SU-DHL-6 (cell line): ENCODE data around the gene SORCS2.

Source experiments
- H2AFZ ChIP-seq: fragments of 200-600 bp; sonication (generic); 2 replicates; pipeline ENCODE4 v1.6.1; 2014; ENCODE audit warnings: low read depth, mild to moderate bottlenecking, moderate library complexity, mixed read lengths, antibody characterized with exemption, low read length; ENCODE audit not compliant: severe bottlenecking
- H3F3A ChIP-seq: fragments of 200-600 bp; shearing (Covaris generic); 2 replicates; pipeline ENCODE4 v1.6.0; 2016; ENCODE audit warnings: antibody characterized with exemption, mild to moderate bottlenecking; ENCODE audit not compliant: insufficient read depth
- H3K27ac ChIP-seq: fragments of 200-600 bp; sonication (generic); 2 replicates; pipeline ENCODE4 v1.5.1; 2016; ENCODE audit warnings: low read depth, mild to moderate bottlenecking, low read length, moderate library complexity, mixed read lengths
- H3K27me3 ChIP-seq: fragments of 200-600 bp; sonication (generic), shearing (Covaris generic); 2 replicates; pipeline ENCODE4 v1.6.0; 2014; ENCODE audit warnings: mild to moderate bottlenecking, low read length
- H3K36me3 ChIP-seq: fragments of 200-600 bp; sonication (generic); 2 replicates; pipeline ENCODE4 v1.6.1; 2014; ENCODE audit warnings: mild to moderate bottlenecking, low read length, mixed read lengths
- H3K4me2 ChIP-seq: fragments of 300-600, 200-600 bp; shearing (Covaris generic), sonication (generic); 2 replicates; pipeline ENCODE4 v1.6.0; 2014; ENCODE audit warnings: low read length, low read depth, mild to moderate bottlenecking; ENCODE audit not compliant: poor library complexity, severe bottlenecking
- H3K4me3 ChIP-seq: fragments of 200-600 bp; sonication (generic); 2 replicates; pipeline ENCODE4 v1.5.1; 2014; ENCODE audit warnings: antibody characterized with exemption, low read length, mild to moderate bottlenecking, mixed read lengths; ENCODE audit not compliant: insufficient read depth, poor library complexity, severe bottlenecking
- H3K79me2 ChIP-seq: fragments of 200-600 bp; sonication (generic); 2 replicates; pipeline ENCODE4 v1.6.1; 2014; ENCODE audit warnings: mild to moderate bottlenecking, low read length, moderate library complexity; ENCODE audit not compliant: insufficient read depth
- H3K9ac ChIP-seq: fragments of 200-600 bp; sonication (generic); 2 replicates; pipeline ENCODE4 v1.7.0; 2014; ENCODE audit warnings: mild to moderate bottlenecking, low read length
- H3K9me2 ChIP-seq: fragments of 200-600 bp; sonication (generic); replicated peaks from 2 replicates; pipeline ENCODE4 v1.6.1; 2014; ENCODE audit warnings: low read length; ENCODE audit not compliant: insufficient read depth
- H3K9me3 ChIP-seq: fragments of 200-600 bp; sonication (generic); 2 replicates; pipeline ENCODE4 v1.6.1; 2014; ENCODE audit warnings: low read length, mixed read lengths; ENCODE audit not compliant: insufficient read depth
- H4K20me1 ChIP-seq: fragments of 200-600 bp; sonication (generic); 2 replicates; pipeline ENCODE4 v1.6.1; 2014; ENCODE audit warnings: low read depth, mild to moderate bottlenecking, antibody characterized with exemption, low read length, moderate library complexity, mixed read lengths
- CTCF ChIP-seq: fragments of 200-600 bp; sonication (generic); IDR thresholded peaks from one replicate; pipeline ENCODE4 v1.5.1; 2017; ENCODE audit warnings: antibody characterized with exemption, mild to moderate bottlenecking, low read length, moderate library complexity; ENCODE audit not compliant: insufficient read depth, poor library complexity, severe bottlenecking
- EZH2phosphoT487 ChIP-seq: fragments of 200-600 bp; sonication (generic), shearing (Covaris generic); conservative IDR thresholded peaks from 2 replicates; pipeline ENCODE4 v1.6.1; 2018; ENCODE audit warnings: mild to moderate bottlenecking, antibody characterized with exemption, low read length, moderate library complexity, mixed read lengths

SORCS2 gene

GRCh38 chr4:7362341-7362740 is 170.0 kb downstream of the SORCS2 start:
- H3F3A ChIP-seq = no peaks in the 10 kb centered on the region
- H3K27ac ChIP-seq = no peak overlapping the region
- H3K9me3 ChIP-seq = no peaks in the 10 kb centered on the region
- no peaks in the 10 kb centered on the region for H3K79me2 ChIP-seq
- H3K27me3 ChIP-seq = no peaks in the 10 kb centered on the region
- no peak overlapping the region for H3K9ac ChIP-seq
- TF ChIP-seq EZH2phosphoT487 = no peak
- H3K4me3 ChIP-seq = no peak overlapping the region
- no peaks in the 10 kb centered on the region for H3K9me2 ChIP-seq
- H3K36me3 ChIP-seq = no peaks in the 10 kb centered on the region
- H3K4me2 ChIP-seq = no peak overlapping the region
- H4K20me1 ChIP-seq = no peaks in the 10 kb centered on the region
- no peak overlapping the region for H2AFZ ChIP-seq

- H4K20me1 ChIP-seq = no peaks in the 10 kb centered on the region
- H3K9ac ChIP-seq = no peak overlapping the region
- no peaks in the 10 kb centered on the region for H3K9me2 ChIP-seq
- no peak overlapping the region for H3K4me2 ChIP-seq
- H3K9me3 ChIP-seq = no peaks in the 10 kb centered on the region
- H2AFZ ChIP-seq = no peak overlapping the region
- H3K27me3 ChIP-seq = no peaks in the 10 kb centered on the region
- H3K36me3 ChIP-seq = no peaks in the 10 kb centered on the region
- no peak overlapping the region for H3K27ac ChIP-seq
- no peaks in the 10 kb centered on the region for H3F3A ChIP-seq
- H3K79me2 ChIP-seq = no peaks in the 10 kb centered on the region
- TF ChIP-seq EZH2phosphoT487 = no peak
- no peak for TF ChIP-seq CTCF
- no peak overlapping the region for H3K4me3 ChIP-seq
These were observed 170.6 kb downstream of the SORCS2 start for GRCh38 chr4:7362862-7363430.

- H4K20me1 ChIP-seq = no peaks in the 10 kb centered on the region
- H3K36me3 ChIP-seq = no peaks in the 10 kb centered on the region
- no peaks in the 10 kb centered on the region for H3K79me2 ChIP-seq
- H3K9ac ChIP-seq = no peak overlapping the region
- H3K27me3 ChIP-seq = no peaks in the 10 kb centered on the region
- H2AFZ ChIP-seq = no peak overlapping the region
- no peak overlapping the region for H3K27ac ChIP-seq
- TF ChIP-seq EZH2phosphoT487 (no peak), CTCF (no peak)
- H3K4me2 ChIP-seq = no peak overlapping the region
- no peak overlapping the region for H3K4me3 ChIP-seq
- H3K9me2 ChIP-seq = no peaks in the 10 kb centered on the region
- no peaks in the 10 kb centered on the region for H3F3A ChIP-seq
- no peaks in the 10 kb centered on the region for H3K9me3 ChIP-seq
These were observed 172.6 kb downstream of the SORCS2 start for GRCh38 chr4:7364979-7365378.

GRCh38 chr4:7365462-7366179 is 173.3 kb downstream of the SORCS2 start:
- H4K20me1 ChIP-seq = no peaks in the 10 kb centered on the region

More at GRCh38 chr4:7365462-7366179, 173.3 kb downstream of the SORCS2 start:
- TF ChIP-seq CTCF (no peak), EZH2phosphoT487 (no peak)
- Histone ChIP-seq H3K9me2 (no peaks in the 10 kb centered on the region), H3K36me3 (no peaks in the 10 kb centered on the region), H2AFZ (no peak overlapping the region), H3F3A (no peaks in the 10 kb centered on the region), H3K9me3 (no peaks in the 10 kb centered on the region), H3K4me3 (no peak overlapping the region), H3K27ac (no peak overlapping the region), H3K4me2 (no peak overlapping the region), H3K27me3 (no peaks in the 10 kb centered on the region), H3K79me2 (no peaks in the 10 kb centered on the region), H3K9ac (no peak overlapping the region)
